ENCODE results near the gene FAM193A. TPM values are rescaled to one million over a fixed set of nuclear protein-coding genes. Genes with fewer than 3 reads are reported as not detected.
A peak's percentile ranks its signal among the peaks of the same experiment; 100 is the strongest.
"Not testable (repeated sequence)": the region's sequence is repeated elsewhere in the genome, so short reads cannot be mapped to it uniquely, and the experiment has no call there.

Gene FAM193A
- total RNA-seq, 1 experiment from 2014 or later = 13.3 TPM

DNA sequence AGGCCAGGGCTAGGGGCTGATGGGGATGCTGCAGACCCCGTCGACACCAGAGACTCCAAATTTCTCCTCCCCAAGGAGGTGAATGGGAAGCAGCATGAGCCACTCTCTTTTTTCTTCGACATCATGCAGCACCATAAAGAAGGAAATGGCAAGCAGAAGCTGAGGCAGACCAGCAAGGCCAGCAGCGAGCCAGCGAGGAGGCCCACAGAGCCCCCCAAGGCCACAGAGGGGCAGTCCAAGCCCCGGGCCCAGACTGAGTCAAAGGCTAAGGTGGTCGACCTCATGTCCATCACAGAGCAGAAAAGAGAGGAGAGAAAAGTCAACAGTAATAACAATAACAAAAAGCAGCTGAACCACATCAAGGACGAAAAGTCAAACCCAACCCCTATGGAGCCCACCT is 163.6 kb downstream of the FAM193A start:
- DNase-seq = no peak
- no peak overlapping the region for H3K4me3 ChIP-seq (ENCODE audit: insufficient read depth, low read depth, low read length)
- peaks cover 24% of the 10 kb centered on the region for H3K36me3 ChIP-seq (replicated peaks; ENCODE audit: control insufficient read depth, insufficient read depth, low read length)
- H3K27me3 ChIP-seq (ENCODE audit: control insufficient read depth, insufficient read depth, low read length) = no peaks in the 10 kb centered on the region

DNA sequence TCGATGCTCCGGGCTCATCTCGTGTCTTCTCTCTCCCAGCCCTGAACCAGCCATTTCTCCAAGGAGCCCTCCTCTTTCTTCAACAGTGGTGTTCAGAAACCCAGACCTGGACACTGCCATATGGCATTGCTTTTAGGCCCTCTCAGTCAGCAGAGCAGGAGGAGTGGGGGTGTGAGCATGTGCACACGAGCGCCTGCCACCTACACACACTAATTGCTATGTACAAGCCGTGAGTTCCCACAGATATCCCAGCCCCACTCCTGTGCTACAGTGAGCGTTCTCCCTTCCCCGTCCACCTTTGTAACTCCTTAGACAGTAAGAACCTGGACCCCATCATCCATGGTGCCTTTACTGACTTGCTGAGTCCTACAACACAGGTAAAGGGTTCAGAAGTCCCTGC is 165.9 kb downstream of the FAM193A start:
- Histone ChIP-seq H3K4me3 (ENCODE audit: insufficient read depth, low read depth, low read length) (no peak overlapping the region), H3K36me3 (replicated peaks; ENCODE audit: control insufficient read depth, insufficient read depth, low read length) (peaks cover 18% of the 10 kb centered on the region), H3K27me3 (ENCODE audit: control insufficient read depth, insufficient read depth, low read length) (no peaks in the 10 kb centered on the region)
- DNase-seq = no peak

DNA sequence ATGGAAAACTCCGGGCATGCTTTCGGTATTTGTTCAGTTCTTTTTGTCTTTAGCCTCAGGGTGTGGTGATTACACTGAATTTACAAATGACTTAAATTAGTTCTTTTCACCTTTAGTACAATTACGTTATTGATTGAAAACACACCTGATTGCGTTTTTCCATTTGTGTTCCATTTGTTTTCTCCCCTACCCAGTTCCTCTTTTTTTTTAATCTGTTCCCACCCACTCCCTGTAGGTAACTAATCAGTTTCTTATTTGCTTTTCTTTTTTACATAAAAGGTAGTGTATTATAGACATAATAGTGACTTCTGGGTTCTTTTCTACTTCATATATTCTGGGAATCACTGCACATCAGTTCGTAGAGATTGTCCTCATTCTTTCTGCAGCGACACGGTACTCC is 166.3 kb downstream of the FAM193A start:
- peaks cover 18% of the 10 kb centered on the region for H3K36me3 ChIP-seq (replicated peaks; ENCODE audit: control insufficient read depth, insufficient read depth, low read length)
- no peak for DNase-seq
- H3K27me3 ChIP-seq (ENCODE audit: control insufficient read depth, insufficient read depth, low read length) = no peaks in the 10 kb centered on the region
- no peak overlapping the region for H3K4me3 ChIP-seq (ENCODE audit: insufficient read depth, low read depth, low read length)

DNA sequence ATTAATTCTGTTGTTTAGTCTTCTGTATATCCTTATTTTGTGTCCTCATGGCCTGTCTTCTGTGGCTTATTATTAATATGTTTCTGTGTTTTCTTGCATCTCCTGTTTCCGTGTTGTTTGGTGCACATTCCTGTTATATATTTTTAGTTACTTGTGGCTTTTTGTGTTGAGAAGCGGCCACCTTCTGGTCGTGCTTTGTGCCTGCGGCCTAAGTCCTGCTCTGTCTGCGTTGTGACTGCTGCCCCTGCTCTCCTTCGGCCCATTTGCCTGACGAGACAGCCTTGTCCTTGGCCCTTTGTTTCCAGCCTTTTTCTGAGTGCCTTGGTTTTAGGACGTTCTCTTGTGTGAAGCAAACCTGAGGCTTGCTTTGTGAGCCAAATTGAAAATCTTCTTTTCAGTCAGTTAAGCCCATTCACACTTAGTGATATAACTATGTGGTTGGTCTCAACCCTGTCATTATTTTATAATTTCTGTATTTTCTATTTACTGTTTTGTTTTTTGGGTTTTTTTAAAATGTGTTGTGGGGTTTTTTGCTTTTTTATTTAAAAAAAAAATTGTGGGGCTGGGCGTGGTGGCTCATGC is 175.9 kb downstream of the FAM193A start:
- DNase-seq = peak; percentile 49
- Histone ChIP-seq H3K36me3 (replicated peaks; ENCODE audit: control insufficient read depth, insufficient read depth, low read length) (peaks cover 5% of the 10 kb centered on the region), H3K4me3 (ENCODE audit: insufficient read depth, low read depth, low read length) (no peak overlapping the region), H3K27me3 (ENCODE audit: control insufficient read depth, insufficient read depth, low read length) (no peaks in the 10 kb centered on the region)

DNA sequence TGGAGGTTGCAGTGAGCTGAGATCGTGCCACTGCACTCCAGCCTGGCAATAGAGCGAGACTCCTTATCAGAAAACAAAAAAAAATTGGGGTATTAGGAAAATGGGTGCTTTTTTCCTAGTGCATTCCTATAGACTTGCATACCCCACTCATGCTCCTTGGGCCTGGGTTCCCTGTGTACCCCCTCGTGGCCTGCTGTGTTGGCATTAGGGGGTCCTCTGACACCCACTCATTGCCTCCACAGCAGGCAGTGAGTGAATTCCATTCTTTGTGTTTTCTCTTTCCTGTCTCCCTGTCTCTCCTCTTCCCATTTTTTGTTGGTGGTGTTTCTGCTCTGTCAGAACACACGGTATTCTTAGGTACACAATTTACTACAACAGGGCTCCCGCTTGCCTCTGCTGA is 176.9 kb downstream of the FAM193A start:
- Histone ChIP-seq H3K4me3 (ENCODE audit: insufficient read depth, low read depth, low read length) (no peak overlapping the region), H3K27me3 (ENCODE audit: control insufficient read depth, insufficient read depth, low read length) (no peaks in the 10 kb centered on the region), H3K36me3 (replicated peaks; ENCODE audit: control insufficient read depth, insufficient read depth, low read length) (peaks cover 4% of the 10 kb centered on the region)
- no peak for DNase-seq

DNA sequence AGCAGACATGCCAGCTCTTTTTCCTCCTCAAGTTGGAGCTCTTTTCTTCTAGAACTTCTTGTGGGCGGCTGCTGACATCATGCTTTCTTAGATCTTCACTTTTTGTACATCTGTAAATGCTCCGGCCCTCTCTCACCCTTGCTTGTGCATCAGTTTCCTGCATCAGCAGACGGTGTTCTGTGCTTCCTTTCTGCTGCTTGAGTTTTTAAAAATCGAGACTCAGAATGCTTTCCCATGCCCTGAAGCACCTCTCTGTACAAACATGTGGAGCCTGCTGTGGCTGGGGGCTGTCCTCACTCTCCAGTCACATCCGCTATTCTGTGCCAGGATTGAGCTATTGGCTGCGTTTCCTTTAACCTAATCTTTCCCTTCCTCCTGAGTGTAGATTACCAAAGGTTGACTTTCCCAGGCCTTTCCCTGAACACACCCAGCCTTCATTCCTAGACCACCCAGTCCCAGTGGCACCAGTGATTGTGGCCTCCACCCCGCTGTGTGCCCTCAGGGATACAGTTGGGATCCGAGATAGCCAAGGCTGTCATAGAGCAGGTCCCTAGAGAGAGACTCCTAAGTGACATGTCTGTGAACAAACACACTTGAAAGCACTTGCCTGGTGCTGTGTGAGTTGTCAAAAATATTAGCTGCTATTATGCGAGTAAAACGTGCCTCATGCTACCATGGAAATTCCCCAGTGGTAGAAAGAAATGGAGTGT is 177.8 kb downstream of the FAM193A start:
- DNase-seq = no peak

DNA sequence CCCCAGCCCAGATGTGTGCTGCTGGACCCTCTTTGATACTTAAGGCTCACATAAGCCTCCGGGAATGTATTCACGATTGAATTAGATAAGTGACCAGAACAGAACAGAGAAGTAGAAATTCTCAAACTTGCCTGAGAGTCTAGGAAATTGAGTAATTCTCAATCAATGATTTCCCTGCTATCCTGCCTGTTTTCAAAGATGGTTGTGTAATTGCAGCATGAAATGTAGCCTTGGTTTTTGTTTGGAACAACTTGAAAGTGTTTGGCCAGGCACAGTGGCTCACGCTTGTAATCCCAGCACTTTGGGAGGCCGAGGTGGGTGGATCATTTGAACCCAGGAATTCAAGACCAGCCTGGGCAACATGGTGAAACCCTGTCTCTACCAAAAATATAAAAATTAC is 178.5 kb downstream of the FAM193A start:
- Histone ChIP-seq H3K4me3 (ENCODE audit: insufficient read depth, low read depth, low read length) (no peak overlapping the region), H3K36me3 (replicated peaks; ENCODE audit: control insufficient read depth, insufficient read depth, low read length) (peaks cover 4% of the 10 kb centered on the region), H3K27me3 (ENCODE audit: control insufficient read depth, insufficient read depth, low read length) (no peaks in the 10 kb centered on the region)
- DNase-seq = no peak

More for the DNA sequence above, 177.8 kb downstream of the FAM193A start:
- Histone ChIP-seq H3K36me3 (replicated peaks; ENCODE audit: control insufficient read depth, insufficient read depth, low read length) (peaks cover 4% of the 10 kb centered on the region), H3K27me3 (ENCODE audit: control insufficient read depth, insufficient read depth, low read length) (no peaks in the 10 kb centered on the region), H3K4me3 (ENCODE audit: insufficient read depth, low read depth, low read length) (no peak overlapping the region)

DNA sequence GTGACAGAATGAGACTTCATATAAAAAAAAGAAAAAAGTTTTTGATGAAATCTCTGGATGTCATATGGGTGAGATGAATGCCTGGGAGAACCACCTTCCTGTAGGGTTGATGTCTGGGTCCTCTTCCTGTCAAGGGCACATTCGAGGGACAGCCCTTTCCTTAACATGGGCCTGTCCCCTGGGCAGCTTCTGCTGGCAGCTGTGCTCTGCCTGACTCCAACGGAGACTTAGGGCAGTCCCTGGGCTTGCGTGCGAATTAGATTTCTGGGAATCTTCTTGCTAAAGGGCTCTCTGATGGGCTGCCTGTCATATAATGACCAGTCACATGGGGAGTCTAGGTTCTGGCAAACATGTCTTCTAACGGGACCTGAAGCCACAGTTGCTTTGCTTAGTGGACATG is 179.0 kb downstream of the FAM193A start:
- peaks cover 5% of the 10 kb centered on the region for H3K36me3 ChIP-seq (replicated peaks; ENCODE audit: control insufficient read depth, insufficient read depth, low read length)
- DNase-seq = no peak
- H3K27me3 ChIP-seq (ENCODE audit: control insufficient read depth, insufficient read depth, low read length) = no peaks in the 10 kb centered on the region
- H3K4me3 ChIP-seq (ENCODE audit: insufficient read depth, low read depth, low read length) = no peak overlapping the region

DNA sequence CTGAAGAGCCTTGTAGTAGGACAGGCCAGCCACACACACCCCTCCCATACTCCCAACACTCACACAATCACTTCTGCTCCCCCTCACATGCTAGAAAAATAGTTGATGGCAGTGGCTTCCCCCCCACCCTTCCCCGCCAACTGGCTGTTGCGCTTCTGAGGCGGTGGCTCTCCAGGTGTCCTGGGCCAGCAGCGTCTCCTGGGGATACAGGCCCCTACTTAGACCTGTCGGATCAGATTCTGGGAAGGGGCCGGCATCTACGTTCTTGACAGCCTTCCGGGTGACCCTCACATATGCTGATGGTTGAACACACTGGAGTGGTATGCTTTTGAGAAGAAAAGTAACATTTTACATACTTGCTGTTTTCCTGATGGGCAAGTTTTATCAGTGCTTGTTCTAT is 179.8 kb downstream of the FAM193A start:
- DNase-seq = no peak
- H3K4me3 ChIP-seq (ENCODE audit: insufficient read depth, low read depth, low read length) = no peak overlapping the region
- peaks cover 5% of the 10 kb centered on the region for H3K36me3 ChIP-seq (replicated peaks; ENCODE audit: control insufficient read depth, insufficient read depth, low read length)
- H3K27me3 ChIP-seq (ENCODE audit: control insufficient read depth, insufficient read depth, low read length) = no peaks in the 10 kb centered on the region

DNA sequence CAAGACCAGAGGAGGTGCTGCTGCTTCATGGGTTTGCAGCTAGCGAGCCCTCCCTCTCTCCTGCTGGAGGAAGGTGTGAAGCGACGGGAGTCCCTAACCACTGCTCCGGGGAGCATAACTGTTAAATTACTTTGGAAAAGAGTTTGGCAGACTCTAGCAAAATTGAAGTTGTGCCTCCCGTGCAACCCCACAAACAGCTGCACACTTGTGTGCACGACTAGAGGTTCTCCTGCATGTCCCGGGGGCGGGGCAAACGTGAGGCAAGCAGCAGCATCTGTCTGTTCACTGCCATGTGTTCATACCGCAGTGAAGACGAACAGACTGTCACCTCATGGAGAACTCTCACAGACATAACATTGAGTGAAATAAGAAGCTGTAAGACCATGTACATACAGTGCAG is 185.1 kb downstream of the FAM193A start:
- DNase-seq = no peak
- Histone ChIP-seq H3K27me3 (ENCODE audit: control insufficient read depth, insufficient read depth, low read length) (no peaks in the 10 kb centered on the region), H3K4me3 (ENCODE audit: insufficient read depth, low read depth, low read length) (no peak overlapping the region), H3K36me3 (replicated peaks; ENCODE audit: control insufficient read depth, insufficient read depth, low read length) (peaks cover 5% of the 10 kb centered on the region)

DNA sequence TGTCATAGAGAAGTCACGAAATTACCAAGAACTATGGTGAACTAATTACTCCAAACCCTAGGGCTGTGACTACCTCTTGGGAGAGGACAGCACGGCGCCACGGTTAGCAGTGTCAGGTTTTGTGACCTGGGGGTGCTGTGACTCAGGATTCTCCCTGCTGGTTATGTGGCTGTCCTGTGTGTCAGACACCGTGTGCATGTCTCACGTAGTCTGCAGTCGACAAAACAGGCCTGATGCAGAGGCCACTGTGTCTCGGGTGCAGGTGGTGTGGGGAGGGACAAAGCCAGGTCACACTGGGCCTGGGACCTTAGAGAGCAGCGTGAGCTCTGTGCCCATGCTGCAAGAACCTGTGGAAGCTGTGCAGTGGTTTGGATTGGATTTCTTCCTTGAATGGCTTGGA is 185.6 kb downstream of the FAM193A start:
- H3K36me3 ChIP-seq (replicated peaks; ENCODE audit: control insufficient read depth, insufficient read depth, low read length) = peaks cover 5% of the 10 kb centered on the region
- no peaks in the 10 kb centered on the region for H3K27me3 ChIP-seq (ENCODE audit: control insufficient read depth, insufficient read depth, low read length)
- H3K4me3 ChIP-seq (ENCODE audit: insufficient read depth, low read depth, low read length) = no peak overlapping the region
- no peak for DNase-seq

DNA sequence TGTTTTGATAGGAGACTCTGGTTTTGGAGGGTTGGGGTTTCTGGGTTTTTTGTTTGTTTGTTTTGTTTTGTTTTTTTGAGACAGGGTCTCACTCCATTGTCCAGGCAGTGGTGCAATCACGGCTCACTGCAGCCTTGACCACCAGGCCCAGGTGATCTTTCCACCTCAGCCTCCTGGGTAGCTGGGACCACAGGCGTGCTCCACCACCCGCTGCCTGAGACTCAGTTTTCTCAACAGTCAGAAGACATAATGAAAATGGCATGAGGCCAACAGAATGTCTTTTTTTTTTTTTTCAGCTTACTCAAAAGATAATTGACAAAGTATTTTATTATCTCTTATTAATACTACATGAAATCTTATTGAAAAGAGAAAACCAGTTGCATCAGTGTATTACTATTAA is 187.3 kb downstream of the FAM193A start:
- H3K36me3 ChIP-seq (replicated peaks; ENCODE audit: control insufficient read depth, insufficient read depth, low read length) = peaks cover 5% of the 10 kb centered on the region
- no peak for DNase-seq

DNA sequence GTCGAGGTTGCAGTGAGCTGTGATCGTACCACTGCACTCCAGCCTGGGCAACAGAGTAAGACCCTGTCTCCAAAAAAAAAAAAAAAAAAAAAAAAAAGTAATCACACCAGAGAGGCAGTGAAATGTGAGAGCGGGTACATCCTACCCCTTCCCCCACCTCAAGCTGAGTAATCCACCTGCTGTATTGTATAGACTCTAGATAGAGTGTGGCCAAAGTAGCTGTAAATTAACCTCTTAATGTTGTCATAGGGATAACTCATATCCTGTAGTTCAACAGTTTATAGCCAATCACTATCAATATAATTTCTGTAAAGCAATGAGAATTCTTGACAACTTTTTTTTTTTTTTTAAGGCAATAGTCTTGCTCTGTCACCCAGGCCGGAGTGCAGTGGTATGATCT is 188.9 kb downstream of the FAM193A start:
- H3K4me3 ChIP-seq (ENCODE audit: insufficient read depth, low read depth, low read length) = no peak overlapping the region
- no peak for DNase-seq
- no peaks in the 10 kb centered on the region for H3K27me3 ChIP-seq (ENCODE audit: control insufficient read depth, insufficient read depth, low read length)
- H3K36me3 ChIP-seq (replicated peaks; ENCODE audit: control insufficient read depth, insufficient read depth, low read length) = peaks cover 5% of the 10 kb centered on the region

More for the DNA sequence above, 187.3 kb downstream of the FAM193A start:
- Histone ChIP-seq H3K4me3 (ENCODE audit: insufficient read depth, low read depth, low read length) (no peak overlapping the region), H3K27me3 (ENCODE audit: control insufficient read depth, insufficient read depth, low read length) (no peaks in the 10 kb centered on the region)

DNA sequence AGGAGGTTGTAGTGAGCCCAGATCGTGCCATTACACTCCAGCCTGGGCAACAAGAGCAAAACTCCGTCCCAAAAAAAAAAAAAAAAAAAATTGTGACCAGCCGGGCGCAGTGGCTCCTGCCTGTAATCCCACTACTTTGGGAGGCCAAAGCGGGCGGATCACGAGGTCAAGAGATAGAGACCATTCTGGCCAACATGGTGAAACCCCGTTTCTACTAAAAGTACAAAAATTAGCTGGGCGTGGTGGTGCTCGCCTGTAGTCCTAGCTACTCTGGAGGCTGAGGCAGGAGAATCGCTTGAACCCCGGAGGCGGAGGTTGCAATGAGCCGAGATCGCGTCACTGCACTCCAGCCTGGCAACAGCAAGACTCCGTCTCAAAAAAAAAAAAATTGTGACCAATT is 190.4 kb downstream of the FAM193A start:
- not testable (repeated sequence) for H3K27me3 ChIP-seq (ENCODE audit: control insufficient read depth, insufficient read depth, low read length); H3K4me3 ChIP-seq (ENCODE audit: insufficient read depth, low read depth, low read length); DNase-seq; H3K36me3 ChIP-seq (replicated peaks; ENCODE audit: control insufficient read depth, insufficient read depth, low read length)

DNA sequence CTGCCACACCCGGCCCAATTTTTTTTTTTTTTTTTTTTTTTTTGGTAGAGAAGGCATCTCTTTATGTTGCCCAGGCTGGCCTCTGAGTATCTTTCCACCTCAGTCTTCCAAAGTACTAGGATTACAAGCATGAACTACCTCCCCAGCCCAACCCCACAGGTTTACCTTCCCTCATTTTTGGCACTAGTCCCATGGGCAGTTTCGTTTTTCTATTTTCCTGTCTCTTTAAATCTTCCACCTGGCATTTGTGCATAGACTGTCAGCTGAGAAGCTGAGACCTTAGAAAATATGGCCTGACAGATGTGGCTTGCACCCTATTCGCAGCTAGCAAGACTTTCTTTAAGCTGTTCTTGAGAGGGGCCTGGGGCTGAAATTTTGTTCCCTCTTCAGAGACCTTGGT is 191.8 kb downstream of the FAM193A start:
- DNase-seq = no peak
- H3K27me3 ChIP-seq (ENCODE audit: control insufficient read depth, insufficient read depth, low read length) = no peaks in the 10 kb centered on the region
- H3K4me3 ChIP-seq (ENCODE audit: insufficient read depth, low read depth, low read length) = no peak overlapping the region
- H3K36me3 ChIP-seq (replicated peaks; ENCODE audit: control insufficient read depth, insufficient read depth, low read length) = peaks cover 4% of the 10 kb centered on the region
